ENCODE results near the gene MFRP. TPM values are rescaled to one million over a fixed set of nuclear protein-coding genes. Genes with fewer than 3 reads are reported as not detected.

MFRP gene
- total RNA-seq, 1 donor from 2014 or later: not detected

DNA sequence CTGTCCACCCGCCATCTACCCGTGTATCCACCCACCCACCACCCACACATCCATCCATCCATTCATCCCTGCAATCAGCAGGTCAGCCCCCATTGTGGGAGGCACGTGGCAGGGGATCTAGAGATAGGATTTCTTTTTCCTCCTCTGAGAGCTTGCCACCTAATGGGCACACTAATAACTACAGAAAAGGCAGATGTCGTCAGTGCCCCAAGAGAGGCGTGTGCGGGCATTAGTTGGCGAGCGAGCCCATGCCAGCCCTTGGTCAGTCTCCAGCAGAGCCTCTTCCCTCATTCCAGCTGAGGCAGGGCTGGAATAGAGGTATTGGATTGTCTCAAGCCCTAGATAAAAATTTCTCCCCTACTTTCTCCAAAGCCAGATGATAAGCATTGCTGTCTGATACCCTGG lies 25.3 kb upstream of the MFRP start:
- Mint-ChIP-seq H3K4me3 (ENCODE audit: unreplicated experiment) (no peak overlapping the region), H3K27ac (ENCODE audit: unreplicated experiment) (no peak overlapping the region), H3K4me1 (ENCODE audit: low read depth) (peaks cover 22% of the 10 kb centered on the region), H3K9me3 (ENCODE audit: low read depth) (no peaks in the 10 kb centered on the region), H3K36me3 (ENCODE audit: low read depth) (no peaks in the 10 kb centered on the region), H3K27me3 (ENCODE audit: low read depth) (peaks cover 2% of the 10 kb centered on the region)
- DNase-seq (ENCODE audit: low spot score): no peak
- TF ChIP-seq, protein P1, sequence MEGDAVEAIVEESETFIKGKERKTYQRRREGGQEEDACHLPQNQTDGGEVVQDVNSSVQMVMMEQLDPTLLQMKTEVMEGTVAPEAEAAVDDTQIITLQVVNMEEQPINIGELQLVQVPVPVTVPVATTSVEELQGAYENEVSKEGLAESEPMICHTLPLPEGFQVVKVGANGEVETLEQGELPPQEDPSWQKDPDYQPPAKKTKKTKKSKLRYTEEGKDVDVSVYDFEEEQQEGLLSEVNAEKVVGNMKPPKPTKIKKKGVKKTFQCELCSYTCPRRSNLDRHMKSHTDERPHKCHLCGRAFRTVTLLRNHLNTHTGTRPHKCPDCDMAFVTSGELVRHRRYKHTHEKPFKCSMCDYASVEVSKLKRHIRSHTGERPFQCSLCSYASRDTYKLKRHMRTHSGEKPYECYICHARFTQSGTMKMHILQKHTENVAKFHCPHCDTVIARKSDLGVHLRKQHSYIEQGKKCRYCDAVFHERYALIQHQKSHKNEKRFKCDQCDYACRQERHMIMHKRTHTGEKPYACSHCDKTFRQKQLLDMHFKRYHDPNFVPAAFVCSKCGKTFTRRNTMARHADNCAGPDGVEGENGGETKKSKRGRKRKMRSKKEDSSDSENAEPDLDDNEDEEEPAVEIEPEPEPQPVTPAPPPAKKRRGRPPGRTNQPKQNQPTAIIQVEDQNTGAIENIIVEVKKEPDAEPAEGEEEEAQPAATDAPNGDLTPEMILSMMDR (IDR thresholded peaks at IDR 0.05): peak; percentile 62

DNA sequence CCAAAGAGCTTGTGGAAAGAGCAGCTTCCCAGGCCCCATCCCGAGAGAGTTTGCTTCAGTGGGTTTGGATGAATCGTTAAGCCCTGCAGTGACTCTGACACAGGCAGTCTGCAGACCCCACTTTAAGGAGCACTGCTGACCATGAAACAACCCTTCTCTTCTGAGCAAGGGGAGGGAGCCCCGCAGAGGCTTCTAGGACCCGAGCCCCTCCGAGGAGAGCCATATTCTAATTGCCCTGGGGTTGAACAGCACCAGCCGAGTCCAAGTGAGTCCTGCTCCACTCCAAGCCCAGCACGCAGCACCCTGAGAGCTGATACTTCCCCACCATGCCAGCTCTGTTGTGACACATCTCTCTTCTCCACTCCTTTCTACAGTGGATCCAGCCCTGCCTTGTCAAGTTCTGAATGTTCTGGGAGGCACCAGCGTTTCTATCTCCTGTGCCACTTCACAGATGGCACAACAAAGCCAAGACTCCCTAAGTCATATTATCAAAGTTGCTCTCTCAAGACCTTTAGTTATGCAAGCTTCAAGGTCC lies 24.6 kb upstream of the MFRP start:
- Mint-ChIP-seq H3K27me3 (ENCODE audit: low read depth) (peaks cover 4% of the 10 kb centered on the region), H3K36me3 (ENCODE audit: low read depth) (no peaks in the 10 kb centered on the region), H3K4me3 (ENCODE audit: unreplicated experiment) (no peak overlapping the region), H3K9me3 (ENCODE audit: low read depth) (no peaks in the 10 kb centered on the region), H3K4me1 (ENCODE audit: low read depth) (peaks cover 21% of the 10 kb centered on the region), H3K27ac (ENCODE audit: unreplicated experiment) (no peak overlapping the region)
- TF ChIP-seq, protein P1 (IDR thresholded peaks at IDR 0.05): no peak
- DNase-seq (ENCODE audit: low spot score): no peak

DNA sequence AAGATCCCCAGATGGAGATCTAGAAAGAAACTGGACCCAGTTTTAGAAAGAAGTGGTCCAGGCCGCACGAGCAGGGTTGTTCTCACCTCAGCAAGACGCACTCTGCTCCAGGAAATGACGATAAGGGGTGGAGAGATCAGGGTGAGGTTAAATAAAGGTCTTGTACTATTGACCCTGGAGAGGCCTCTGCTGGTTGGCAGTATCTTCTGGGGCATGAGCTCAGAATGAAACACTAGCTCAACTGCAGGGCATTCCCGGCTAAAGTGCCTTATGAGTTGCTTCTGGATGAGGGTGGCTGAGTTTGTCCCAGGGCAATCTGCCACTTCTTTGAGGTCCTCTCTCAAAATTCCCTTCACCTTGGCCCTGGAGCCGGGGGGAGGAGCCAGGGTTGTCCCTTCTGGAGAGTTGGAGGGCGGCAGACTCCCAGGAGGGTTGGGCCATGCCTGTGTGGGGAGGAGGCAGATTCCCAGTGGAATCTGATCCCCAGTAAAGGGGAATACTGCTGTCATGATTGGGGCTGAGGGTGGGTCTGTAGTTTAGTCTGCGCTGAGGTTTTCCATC lies 24.1 kb upstream of the MFRP start:
- no peaks in the 10 kb centered on the region for H3K36me3 Mint-ChIP-seq (ENCODE audit: low read depth)
- TF ChIP-seq, protein P1 (IDR thresholded peaks at IDR 0.05): no peak
- H3K4me1 Mint-ChIP-seq (ENCODE audit: low read depth): peaks cover 21% of the 10 kb centered on the region
- H3K27ac Mint-ChIP-seq (ENCODE audit: unreplicated experiment): no peak overlapping the region
- no peaks in the 10 kb centered on the region for H3K9me3 Mint-ChIP-seq (ENCODE audit: low read depth)
- DNase-seq (ENCODE audit: low spot score): no peak
- peaks cover 4% of the 10 kb centered on the region for H3K27me3 Mint-ChIP-seq (ENCODE audit: low read depth)
- peak overlapping the region; percentile 10 for H3K4me3 Mint-ChIP-seq (ENCODE audit: unreplicated experiment)

DNA sequence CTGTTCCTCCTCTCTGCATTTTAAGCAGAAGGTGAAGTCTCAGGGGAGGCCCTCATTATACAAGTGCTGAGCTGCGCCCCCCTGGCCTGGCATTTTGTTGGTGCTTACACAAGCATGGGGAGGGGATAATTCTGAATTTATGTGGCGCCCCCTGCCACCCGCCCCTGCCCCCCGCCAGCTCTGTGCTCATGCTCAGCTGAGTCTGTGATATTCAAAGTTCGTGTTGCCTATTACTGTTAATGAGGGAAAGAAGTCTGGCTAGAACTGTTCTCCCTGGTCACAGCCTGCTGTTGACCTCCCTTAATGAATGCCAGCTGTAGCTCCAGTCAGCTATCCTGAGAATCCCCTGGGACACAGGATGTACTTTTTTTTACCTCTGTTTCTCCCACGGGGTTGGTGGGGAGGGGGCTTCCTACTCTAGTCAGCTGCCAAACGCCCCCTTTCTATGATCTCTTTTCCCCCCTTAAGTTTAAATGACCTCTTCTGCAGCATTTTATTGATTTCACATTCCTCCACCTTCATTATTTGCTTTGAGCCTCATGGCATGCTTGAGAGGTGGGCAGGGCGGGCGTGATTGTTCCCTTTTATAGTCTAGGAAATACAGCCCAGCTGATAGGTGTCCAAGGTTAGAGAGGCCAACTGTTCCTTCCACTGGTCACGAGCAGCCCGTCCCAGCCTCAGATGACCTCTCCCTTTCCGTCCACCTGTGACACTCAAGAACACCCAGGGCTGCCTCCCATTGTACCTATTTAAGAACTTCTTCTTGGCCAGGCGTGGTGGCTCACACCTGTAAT lies 22.8 kb upstream of the MFRP start:
- TF ChIP-seq, protein P1 (IDR thresholded peaks at IDR 0.05): no peak
- peaks cover 34% of the 10 kb centered on the region for H3K4me1 Mint-ChIP-seq (ENCODE audit: low read depth)
- H3K36me3 Mint-ChIP-seq (ENCODE audit: low read depth): no peaks in the 10 kb centered on the region
- no peak overlapping the region for H3K27ac Mint-ChIP-seq (ENCODE audit: unreplicated experiment)
- no peak overlapping the region for H3K4me3 Mint-ChIP-seq (ENCODE audit: unreplicated experiment)
- no peak for DNase-seq (ENCODE audit: low spot score)
- peaks cover 4% of the 10 kb centered on the region for H3K27me3 Mint-ChIP-seq (ENCODE audit: low read depth)
- no peaks in the 10 kb centered on the region for H3K9me3 Mint-ChIP-seq (ENCODE audit: low read depth)

DNA sequence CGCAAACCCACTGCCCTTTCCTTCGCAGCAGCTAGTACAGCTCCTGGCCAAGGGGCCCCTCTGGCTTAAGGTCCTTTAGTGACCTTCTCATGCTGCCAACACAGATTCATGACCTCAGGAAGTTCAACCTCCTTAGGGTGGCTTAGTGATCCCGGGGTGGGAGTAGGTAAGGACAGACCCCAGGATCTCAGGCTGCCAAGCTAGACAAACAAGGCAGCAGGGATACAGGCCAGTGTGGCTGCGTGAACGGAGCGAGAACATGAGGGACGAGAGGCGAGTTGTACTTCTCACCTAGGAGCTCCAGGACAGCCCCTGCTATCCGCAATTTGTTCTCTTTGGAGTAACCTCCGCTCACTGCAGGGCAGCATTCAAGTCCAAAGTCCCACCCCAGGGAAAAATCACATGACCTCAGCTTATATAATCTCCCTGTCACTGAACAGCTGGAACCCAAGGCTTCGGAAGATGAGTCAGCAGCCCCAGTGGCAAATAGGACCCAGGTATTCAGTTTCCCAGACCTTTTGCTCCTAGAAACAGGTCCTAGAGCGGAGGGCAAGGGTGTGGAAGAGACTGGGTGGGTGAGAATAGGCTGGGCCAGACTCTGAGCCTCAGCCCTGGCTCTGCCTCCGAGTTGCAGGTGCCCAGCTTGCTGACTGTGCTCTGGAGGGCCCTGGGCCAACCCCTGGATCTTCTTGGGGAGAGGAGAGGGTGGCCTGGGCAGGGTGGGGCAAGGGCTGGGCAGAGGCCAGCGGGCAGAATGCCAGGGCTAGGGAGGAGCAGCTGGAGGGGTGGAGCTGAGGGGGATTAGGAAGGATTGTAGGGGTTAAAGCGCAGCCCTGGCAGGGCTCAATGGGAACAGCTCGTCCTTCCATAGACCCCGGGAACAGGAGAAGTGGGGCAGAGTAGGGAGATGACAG lies 21.9 kb upstream of the MFRP start:
- Mint-ChIP-seq H3K27me3 (ENCODE audit: low read depth) (peaks cover 4% of the 10 kb centered on the region), H3K9me3 (ENCODE audit: low read depth) (no peaks in the 10 kb centered on the region), H3K4me1 (ENCODE audit: low read depth) (peaks cover 35% of the 10 kb centered on the region), H3K36me3 (ENCODE audit: low read depth) (no peaks in the 10 kb centered on the region), H3K27ac (ENCODE audit: unreplicated experiment) (no peak overlapping the region), H3K4me3 (ENCODE audit: unreplicated experiment) (no peak overlapping the region)
- TF ChIP-seq, protein P1 (IDR thresholded peaks at IDR 0.05): no peak
- peak; percentile 34 for DNase-seq (ENCODE audit: low spot score)
